Measurements from ENCODE around the gene GALK1. TPM values are rescaled to one million over a fixed set of nuclear protein-coding genes. Genes with fewer than 3 reads are reported as not detected.

The GALK1 gene
- total and polyA plus RNA-seq, 9 of the 15 experiments (the other 6 are each of a cell fraction or from before 2014, with no cell fraction given), result 0.45 to 51.6 (median 17.4) TPM

- TF ChIP-seq ZBTB9 (CRISPR knock-in tag; IDR thresholded peaks at IDR 0.05) (peak; percentile 93), ZNF408 (CRISPR knock-in tag; IDR thresholded peaks at IDR 0.05; ENCODE audit: low read depth) (no peak), SAP30 (IDR thresholded peaks at IDR 0.05; ENCODE audit: borderline replicate concordance, insufficient read depth, low read depth, low read length, poor library complexity, severe bottlenecking) (no peak), RERE (CRISPR knock-in tag; IDR thresholded peaks at IDR 0.05; ENCODE audit: borderline replicate concordance) (0 out of 2 replicates have a peak, but pooled peaks have one; percentile 66), CTCF (IDR thresholded peaks at IDR 0.05 in 2 of 3, conservative IDR thresholded peaks at IDR 0.05 in 1 of 3; ENCODE audit: insufficient read depth in 2 of 3, low read depth in 1 of 3, low read length in 3 of 3) (no peak), SFPQ (IDR thresholded peaks at IDR 0.05; ENCODE audit: low read depth, low read length) (no peak), MYC (IDR thresholded peaks at IDR 0.05; ENCODE audit: low read depth, low read length) (peak; percentile 92), MYC (CRISPR knock-in tag; IDR thresholded peaks at IDR 0.05; ENCODE audit: borderline replicate concordance, low read depth) (peak; percentile 93), ZNF695 (CRISPR knock-in tag; IDR thresholded peaks at IDR 0.05) (no peak), TEAD2 (tag; IDR thresholded peaks at IDR 0.05) (no peak; the same call in 1 of the 2 replicates), RFX1 (IDR thresholded peaks at IDR 0.05) (no peak), KLF13 (tag; IDR thresholded peaks at IDR 0.05; ENCODE audit: borderline replicate concordance, low read depth) (peak; percentile 74; the same call in 1 of the 2 replicates)
These were observed 20.3 kb upstream of the GALK1 start (continued) for GRCh38 chr17:75785016-75785890.

All from K562 (cell line).